ENCODE results near the gene PAMR1.

- TF ChIP-seq CTCF (IDR thresholded peaks at IDR 0.05), result no peak
- no peak for TF ChIP-seq POLR2AphosphoS5 (IDR thresholded peaks at IDR 0.05)
These were observed 42.5 kb upstream of the PAMR1 start for GRCh38 chr11:35567737-35568465.
